Activated CD8-positive, alpha-beta memory T cell treated with anti-CD3 and anti-CD28 coated beads for 48 hours (primary cell): Measurements from ENCODE around the gene RTN4IP1.

Experiments
- DNase-seq, 3 experiments: peaks; one replicate each; pipeline ENCODE4 v3.0.0-alpha.2; 2020; ENCODE audit warnings: low read depth in 2 of 3, low spot score in 2 of 3

RTN4IP1 gene

DNA sequence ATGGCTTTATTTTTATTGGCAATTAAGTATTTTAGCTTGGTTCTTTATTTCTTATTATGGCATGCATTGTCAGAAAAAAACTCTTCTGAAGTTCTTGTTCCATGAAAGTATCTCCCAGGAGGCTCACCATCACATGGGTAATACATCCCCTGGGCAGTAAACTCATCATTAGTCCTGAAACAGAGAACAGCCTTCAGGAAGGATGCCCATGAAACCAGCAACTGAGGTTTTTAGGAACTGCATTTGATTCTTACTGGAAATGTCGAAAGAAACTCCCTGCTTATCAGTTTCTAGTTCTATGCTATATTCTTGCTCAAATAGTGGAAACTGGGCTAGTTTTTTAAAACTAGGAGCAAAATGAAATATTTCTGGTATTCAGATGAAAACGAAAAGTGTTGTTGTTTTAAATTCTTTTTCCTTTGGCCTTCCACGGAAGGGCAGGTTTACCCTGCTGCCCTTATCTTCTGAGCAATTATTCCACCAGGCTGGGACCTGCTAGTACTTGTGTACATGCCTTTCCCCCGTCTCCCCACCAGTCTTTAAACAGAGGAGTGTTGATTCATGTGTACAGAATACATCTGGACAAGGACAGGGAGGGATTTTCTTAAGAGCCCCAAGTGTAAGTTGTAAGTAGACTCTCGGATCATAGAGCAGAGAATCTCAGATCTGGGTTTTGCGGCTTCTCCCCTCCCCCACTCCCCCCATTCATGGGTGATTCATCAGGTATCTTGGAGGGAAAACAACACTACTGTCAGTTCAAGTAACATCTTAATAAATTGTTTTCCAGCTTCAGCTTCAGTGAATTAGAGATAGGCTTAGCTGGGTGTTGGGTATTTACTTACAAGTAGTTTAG is 81.5 kb downstream of the RTN4IP1 start:
- no peak for DNase-seq

DNA sequence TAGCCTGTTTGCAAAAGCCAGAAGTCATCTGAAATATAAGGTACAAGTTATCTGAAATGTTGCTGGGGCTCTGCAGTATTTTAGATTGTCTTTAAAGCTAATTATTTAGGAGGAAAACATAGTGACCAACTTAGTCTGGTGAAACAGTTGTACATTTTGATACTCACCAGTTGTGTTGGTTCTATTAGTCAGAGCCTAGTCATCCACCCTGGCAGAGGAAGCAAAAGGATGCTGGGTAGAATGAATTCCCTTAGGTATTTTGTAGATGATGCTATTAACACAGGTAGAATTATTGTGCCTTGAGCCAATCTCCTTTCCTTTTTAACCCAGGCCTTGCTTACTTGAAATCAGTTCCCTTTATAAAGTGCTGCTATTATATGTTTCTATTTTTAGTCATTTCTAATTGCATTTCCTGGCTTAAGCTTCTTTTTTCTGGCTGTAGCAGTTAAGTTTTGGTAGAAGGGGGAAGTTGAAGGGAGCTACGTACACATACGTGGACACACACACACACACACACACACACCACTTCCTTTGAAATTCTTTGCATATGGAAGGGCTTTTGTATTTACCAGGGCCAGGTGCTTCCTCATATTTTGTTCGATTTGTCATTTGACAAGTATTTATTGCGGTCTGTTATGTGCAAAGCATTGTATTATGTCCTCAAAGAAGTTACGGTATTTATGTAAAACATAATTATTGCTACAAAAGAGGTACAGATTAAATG is 82.4 kb downstream of the RTN4IP1 start:
- no peak for DNase-seq

DNA sequence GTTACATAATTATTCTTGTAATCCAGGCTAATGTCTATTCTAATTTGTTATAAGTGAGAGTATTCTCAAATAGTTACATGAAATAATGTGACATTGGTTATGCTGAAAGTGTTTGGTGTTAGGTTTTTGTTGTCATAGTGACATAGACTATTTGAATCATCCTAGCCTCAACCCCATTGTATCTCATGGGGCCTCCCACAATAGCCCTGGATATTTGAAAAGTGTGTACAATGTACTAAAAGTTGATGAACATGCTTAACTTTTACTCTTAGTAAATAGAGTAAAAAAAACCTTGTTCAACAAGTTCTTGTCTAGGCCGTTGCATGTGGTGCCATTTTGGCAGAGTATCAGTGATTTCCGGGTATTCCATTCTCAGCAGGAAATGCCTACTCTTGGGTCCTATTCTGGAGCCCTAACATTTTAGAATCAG is 83.0 kb downstream of the RTN4IP1 start:
- DNase-seq = no peak

- no peak for DNase-seq
Observed at GRCh38 chr6:106540907-106541306, 88.4 kb downstream of the RTN4IP1 start.

DNA sequence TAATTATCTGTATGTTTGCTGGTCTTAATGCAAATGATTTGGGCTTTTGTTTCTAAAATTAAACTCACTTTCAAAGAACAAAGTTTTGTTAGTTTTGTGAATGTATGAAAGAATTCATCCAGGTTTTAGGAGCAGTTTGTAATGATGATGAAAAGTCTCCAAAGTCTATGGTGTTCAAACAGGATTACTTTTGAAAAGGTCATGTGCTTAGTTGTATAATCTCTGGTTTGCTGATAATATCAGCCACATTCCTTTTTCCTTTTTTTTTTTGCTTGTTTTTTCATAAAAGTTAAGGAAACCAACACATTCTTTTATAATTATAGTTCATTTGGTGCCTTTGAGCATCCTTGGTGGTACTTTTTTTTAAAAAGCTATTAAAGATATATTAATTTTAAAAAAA is 88.9 kb downstream of the RTN4IP1 start:
- no peak for DNase-seq

DNA sequence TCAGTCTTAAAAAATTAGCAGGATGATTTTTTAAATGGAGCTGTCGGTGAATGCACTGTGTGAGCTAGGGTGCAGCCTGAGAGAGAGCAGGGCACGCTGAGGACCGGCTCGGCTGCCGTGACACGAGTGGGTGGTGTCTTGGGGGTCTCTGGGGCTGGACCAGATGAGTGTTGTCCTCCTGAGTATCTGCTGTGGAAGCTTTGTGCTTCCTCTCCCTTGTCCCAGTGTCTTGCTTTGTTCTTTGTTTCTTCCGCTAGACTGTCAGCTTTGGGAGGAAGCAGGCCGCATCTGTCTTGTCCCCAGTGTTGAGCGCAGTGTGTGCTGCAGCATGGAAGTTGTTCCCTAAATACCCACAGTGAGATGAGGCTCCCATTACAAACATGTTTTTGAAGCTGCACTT is 89.4 kb downstream of the RTN4IP1 start:
- DNase-seq = no peak

GRCh38 chr6:106538145-106538544 is 91.2 kb downstream of the RTN4IP1 start:
- DNase-seq = no peak

DNA sequence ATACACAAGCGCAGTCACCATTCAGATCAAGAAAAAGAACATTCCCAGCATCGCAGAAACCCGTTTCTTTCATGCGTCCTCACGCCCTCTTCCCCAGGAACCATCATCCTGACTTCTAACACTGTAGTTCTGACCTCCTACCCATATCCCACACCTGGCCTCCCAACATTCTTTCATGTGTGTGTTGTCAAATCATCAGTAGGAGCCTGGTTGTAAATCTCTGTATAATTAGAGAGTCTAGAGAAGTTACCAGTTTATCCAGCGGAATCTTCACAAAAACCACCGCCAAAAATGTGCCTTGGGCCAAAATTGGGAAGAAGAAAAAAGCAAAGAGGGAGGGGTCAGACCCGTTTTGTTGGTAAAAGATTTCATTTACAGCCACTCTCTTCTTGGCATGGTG is 91.6 kb downstream of the RTN4IP1 start:
- no peak for DNase-seq

GRCh38 chr6:106536851-106537250 is 92.4 kb downstream of the RTN4IP1 start:
- no peak for DNase-seq

GRCh38 chr6:106536357-106536756 is 92.9 kb downstream of the RTN4IP1 start:
- no peak for DNase-seq

DNA sequence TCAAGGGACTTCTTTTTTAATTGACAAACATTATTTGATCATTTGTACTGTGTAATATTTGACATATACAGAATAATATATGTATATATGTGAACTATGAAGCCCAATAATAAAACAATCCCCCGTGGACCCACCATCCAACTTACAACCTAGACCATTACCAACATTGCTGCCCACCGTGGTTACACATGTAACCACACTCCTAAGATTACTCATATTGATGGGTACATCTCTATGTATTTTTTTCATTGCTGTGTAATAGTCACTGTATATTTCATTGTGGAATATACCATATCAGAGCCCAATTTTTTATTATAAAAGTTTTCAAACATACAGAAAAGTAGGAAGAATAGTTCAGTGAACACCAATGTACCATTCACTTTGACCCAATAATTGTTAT is 94.3 kb downstream of the RTN4IP1 start:
- no peak for DNase-seq

- DNase-seq = no peak
Observed at GRCh38 chr6:106534564-106534982, 94.7 kb downstream of the RTN4IP1 start.

DNA sequence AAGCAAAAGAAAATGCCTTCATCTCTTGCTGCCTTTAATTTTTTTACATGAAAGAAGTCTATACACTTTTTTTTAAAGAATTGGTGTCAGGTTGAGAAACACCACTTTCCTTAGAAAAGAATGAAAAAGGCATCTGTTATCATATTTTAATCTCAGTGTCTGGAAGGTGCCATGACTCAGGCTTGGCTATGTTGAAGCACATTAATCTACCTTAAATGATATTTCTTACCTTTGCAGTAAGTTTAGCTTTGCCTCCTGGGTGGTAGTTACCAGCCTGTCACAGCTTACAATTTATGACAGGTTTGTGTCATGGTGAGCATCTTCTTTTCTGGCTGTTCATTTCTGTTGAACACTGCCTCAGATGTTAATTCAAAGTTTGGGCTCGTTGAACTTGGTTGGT is 95.3 kb downstream of the RTN4IP1 start:
- no peak for DNase-seq

- DNase-seq = no peak
Observed at GRCh38 chr6:106533054-106533453, 96.2 kb downstream of the RTN4IP1 start.

- DNase-seq = no peak
Observed at GRCh38 chr6:106530502-106530901, 98.8 kb downstream of the RTN4IP1 start.

- DNase-seq = no peak
Observed at GRCh38 chr6:106530026-106530425, 99.3 kb downstream of the RTN4IP1 start.

DNA sequence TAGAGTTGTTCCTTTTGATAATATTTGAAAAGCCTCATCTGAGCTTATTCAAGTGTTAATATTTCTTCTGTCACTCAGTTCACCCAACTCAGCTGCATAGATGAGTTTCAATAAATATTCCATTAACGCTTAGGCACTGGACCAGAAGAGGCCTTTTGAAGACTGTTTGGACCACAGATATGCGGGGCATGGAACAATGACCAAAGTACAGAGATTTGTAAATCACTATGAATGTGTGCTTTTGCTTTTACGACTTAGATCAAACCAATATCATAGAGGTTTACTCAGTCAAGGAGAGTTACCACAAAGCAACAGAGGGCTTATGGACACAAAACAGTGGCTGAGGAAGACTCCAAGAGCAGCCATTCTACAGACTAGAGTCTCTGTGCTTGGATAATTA is 99.9 kb downstream of the RTN4IP1 start:
- DNase-seq = no peak

DNA sequence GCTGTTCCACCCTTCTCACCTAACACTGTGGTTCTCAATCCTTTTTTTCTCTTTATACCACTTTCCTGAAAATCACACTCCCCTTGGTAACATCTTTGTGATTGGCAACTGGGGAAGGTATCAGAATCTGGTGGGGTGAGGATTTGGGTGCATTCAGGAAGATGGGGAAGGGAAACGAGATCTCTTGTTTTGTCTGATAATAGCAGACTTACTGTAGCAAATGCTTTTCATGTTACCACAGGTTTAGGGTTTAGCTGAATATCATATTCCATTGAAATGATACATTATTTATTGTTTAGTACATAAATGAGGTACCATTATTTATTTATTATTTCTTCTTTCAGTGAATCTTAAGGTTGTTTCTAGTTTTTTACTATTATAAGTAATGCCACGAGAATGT is 100.8 kb downstream of the RTN4IP1 start:
- DNase-seq = no peak

- DNase-seq = no peak
Observed at GRCh38 chr6:106527979-106528378, 101.3 kb downstream of the RTN4IP1 start.

DNA sequence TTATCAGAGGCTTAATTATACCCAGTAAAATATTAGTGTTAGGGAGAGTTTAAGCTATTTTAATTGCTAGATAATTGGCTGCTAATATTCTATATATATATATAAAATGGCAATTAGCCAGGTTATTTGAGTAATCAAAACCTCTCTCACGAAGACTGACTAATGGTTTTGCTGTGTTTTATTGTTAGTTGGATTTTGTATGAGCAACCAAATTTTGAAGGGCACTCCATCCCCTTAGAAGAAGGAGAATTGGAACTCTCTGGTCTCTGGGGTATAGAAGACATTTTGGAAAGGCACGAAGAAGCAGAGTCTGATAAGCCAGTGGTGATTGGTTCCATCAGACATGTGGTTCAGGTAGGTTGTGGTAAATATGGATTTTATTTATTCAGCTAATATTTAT is 102.2 kb downstream of the RTN4IP1 start:
- DNase-seq = no peak

GRCh38 chr6:106525882-106526275 is 103.4 kb downstream of the RTN4IP1 start:
- no peak for DNase-seq

GRCh38 chr6:106525107-106525881 is 104.0 kb downstream of the RTN4IP1 start:
- no peak for DNase-seq
